OCI-M2 (cell line): ENCODE results near the gene MIR17HG.
"Not testable (repeated sequence)": the region's sequence is repeated elsewhere in the genome, so short reads cannot be mapped to it uniquely, and the experiment has no call there.

ENCODE experiments used
- DNase-seq: peaks from one replicate; lab custom pipeline; 2025; ENCODE audit not compliant: unreplicated experiment; lab: John Stamatoyannopoulos, UW

The MIR17HG gene

GRCh38 chr13:91347996-91348905, 764 bp downstream of the MIR17HG start:
- DNase-seq, result no peak

- DNase-seq, result no peak
Measured at GRCh38 chr13:91348906-91349435, 1.5 kb downstream of the MIR17HG start.

- DNase-seq, result no peak
Measured at GRCh38 chr13:91349992-91350911, 2.8 kb downstream of the MIR17HG start.

GRCh38 chr13:91351123-91351522, 3.6 kb downstream of the MIR17HG start:
- DNase-seq, result no peak

GRCh38 chr13:91351980-91352379, 4.5 kb downstream of the MIR17HG start:
- DNase-seq, result no peak

- not testable (repeated sequence) for DNase-seq
Measured at GRCh38 chr13:91352891-91353290, 5.4 kb downstream of the MIR17HG start.

- no peak for DNase-seq
Measured at GRCh38 chr13:91353494-91353893, 6.0 kb downstream of the MIR17HG start.

- DNase-seq, result no peak
Measured at GRCh38 chr13:91355099-91355825, 7.8 kb downstream of the MIR17HG start.

- DNase-seq, result no peak
Measured at GRCh38 chr13:91355826-91356710, 8.6 kb downstream of the MIR17HG start.

GRCh38 chr13:91356919-91357612, 9.6 kb downstream of the MIR17HG start:
- no peak for DNase-seq

- DNase-seq, result no peak
Measured at GRCh38 chr13:91357613-91358386, 10.3 kb downstream of the MIR17HG start.

- no peak for DNase-seq
Measured at GRCh38 chr13:91358387-91358782, 10.9 kb downstream of the MIR17HG start.

GRCh38 chr13:91359111-91359510, 11.6 kb downstream of the MIR17HG start:
- DNase-seq, result no peak

- DNase-seq, result no peak
Measured at GRCh38 chr13:91359631-91360030, 12.1 kb downstream of the MIR17HG start.

GRCh38 chr13:91360246-91360751, 12.8 kb downstream of the MIR17HG start:
- DNase-seq, result no peak

- DNase-seq, result no peak
Measured at GRCh38 chr13:91361755-91362271, 14.3 kb downstream of the MIR17HG start.

GRCh38 chr13:91362908-91363307, 15.4 kb downstream of the MIR17HG start:
- no peak for DNase-seq

GRCh38 chr13:91368101-91368500, 20.6 kb downstream of the MIR17HG start:
- DNase-seq, result no peak
